HepG2 (cell line): ENCODE measurements around the gene CHST13. TPM values are rescaled to one million over a fixed set of nuclear protein-coding genes. Genes with fewer than 3 reads are reported as not detected.

Experiments used
- ATAC-seq: fragments of 200-7000 bp; cut with Tn5 transposase; 3 replicates; pipeline ENCODE4 v1.9.1; 2020; ENCODE audit warnings: mild to moderate bottlenecking, moderate library complexity
- BruUV-seq: library from RNA; stranded (reverse); fragments of 400-500 nt; replicated peaks from 2 replicates; lab custom pipeline; 2021; lab: Mats Ljungman, UMichigan
- CTCF ChIA-PET: fragments of 300-600 bp; formaldehyde crosslinking; extraction: SDS; loops from one replicate; lab custom pipeline; 2021; ENCODE audit warnings: low total read pairs, inconsistent platforms, low intra/inter-chr PET ratio; lab: Yijun Ruan, JAX
- POLR2A ChIA-PET: fragments of 350-600 bp; sonication (Branson Sonifier 250); formaldehyde crosslinking; loops from one replicate; lab custom pipeline; 2020; ENCODE audit warnings: antibody characterized with exemption, inconsistent platforms; lab: Yijun Ruan, JAX
- DNase-seq: peaks from one replicate; pipeline ENCODE4 v3.0.0-alpha.2; 2015; ENCODE audit warnings: low spot score
- FAIRE-seq: peaks from 3 replicates; lab custom pipeline; 2011; peaks lifted over from hg19 to GRCh38; lab: Jason Lieb, UNC
- H2AFZ ChIP-seq: one replicate; pipeline ENCODE4 v1.6.1; 2011; ENCODE audit warnings: low read length, inconsistent platforms
- H3K27ac ChIP-seq: fragments of 300-600 bp; 3 replicates; pipeline ENCODE4 v1.8.0; 2011; ENCODE audit warnings: mixed run types, mild to moderate bottlenecking, mixed read lengths, low read length, inconsistent platforms; ENCODE audit not compliant: insufficient read depth; ENCODE audit errors: extremely low read length
- H3K27me3 ChIP-seq, 2 experiments: fragments of 200-600 bp in 1 of 2; 2 replicates in 1 of 2; 3 replicates in 1 of 2; pipeline versions ENCODE4 v1.6.0 to v1.8.0; 2011; ENCODE audit warnings: low read length in 2 of 2, mild to moderate bottlenecking in 2 of 2, moderate library complexity in 2 of 2, inconsistent platforms in 1 of 2; ENCODE audit not compliant: insufficient read depth in 2 of 2, control insufficient read depth in 1 of 2
- H3K36me3 ChIP-seq, 2 experiments: fragments of 200-600 bp in 1 of 2; replicated peaks in 1 of 2; 2 replicates in 1 of 2; 3 replicates in 1 of 2; pipeline versions ENCODE4 v1.5.1 to v1.8.0; 2011; ENCODE audit warnings: low read length in 2 of 2, inconsistent platforms in 1 of 2; ENCODE audit not compliant: insufficient read depth in 2 of 2, control insufficient read depth in 1 of 2
- H3K4me1 ChIP-seq: 2 replicates; pipeline ENCODE4 v1.5.1; 2012; ENCODE audit warnings: low read length, inconsistent platforms; ENCODE audit not compliant: insufficient read depth
- H3K4me2 ChIP-seq: 2 replicates; pipeline ENCODE4 v1.6.0; 2011; ENCODE audit warnings: low read depth, low read length, inconsistent platforms
- H3K4me3 ChIP-seq, 3 experiments: fragments of 200-600 bp in 1 of 3; sonication (generic), shearing (Covaris generic) in 1 of 3; replicated peaks in 1 of 3; 2 replicates each; pipeline ENCODE4 v1.5.1; 2011 to 2016; ENCODE audit warnings: low read length in 3 of 3, inconsistent platforms in 2 of 3, low read depth in 2 of 3, mild to moderate bottlenecking in 2 of 3, control low read depth in 1 of 3, mixed read lengths in 1 of 3; ENCODE audit not compliant: insufficient read depth in 1 of 3
- H3K79me2 ChIP-seq: one replicate; pipeline ENCODE4 v1.6.1; 2011; ENCODE audit warnings: low read length, inconsistent platforms; ENCODE audit not compliant: insufficient read depth
- H3K9ac ChIP-seq: 2 replicates; pipeline ENCODE4 v1.6.0; 2011; ENCODE audit warnings: mild to moderate bottlenecking, low read depth, low read length, inconsistent platforms; ENCODE audit not compliant: insufficient read depth
- H3K9me3 ChIP-seq: 2 replicates; pipeline ENCODE4 v1.5.1; 2012; ENCODE audit warnings: mild to moderate bottlenecking, low read length
- H4K20me1 ChIP-seq: 2 replicates; pipeline ENCODE4 v1.6.0; 2011; ENCODE audit warnings: inconsistent platforms, mild to moderate bottlenecking, low read length, moderate library complexity; ENCODE audit not compliant: insufficient read depth
- AGO2 ChIP-seq: fragments of 200-400 bp; formaldehyde crosslinking; optimal IDR thresholded peaks from 2 replicates; pipeline ENCODE3; 2017; ENCODE audit warnings: mild to moderate bottlenecking, low read depth, low read length, moderate library complexity
- AHR ChIP-seq: IDR thresholded peaks from 2 replicates; pipeline ENCODE4 v1.6.1; 2018; ENCODE audit warnings: missing genetic modification reagents, missing compliant biosample characterization
- ERF ChIP-seq: IDR thresholded peaks from 2 replicates; pipeline ENCODE4 v1.6.1; 2018; ENCODE audit warnings: missing biosample characterization, missing genetic modification reagents
- GFI1 ChIP-seq: sonication (generic); formaldehyde crosslinking; IDR thresholded peaks from 2 replicates; pipeline ENCODE4 v1.5.0; 2020; ENCODE audit warnings: missing genetic modification reagents, mild to moderate bottlenecking, borderline replicate concordance
- KLF16 ChIP-seq, 2 experiments: sonication (generic) in 1 of 2; formaldehyde crosslinking in 1 of 2; IDR thresholded peaks; 2 replicates each; pipeline versions ENCODE4 v1.6.1 to v1.8.0; 2016 to 2023; ENCODE audit warnings: missing genetic modification reagents in 2 of 2, missing compliant biosample characterization in 1 of 2
- MLLT10 ChIP-seq: sonication (generic); formaldehyde crosslinking; IDR thresholded peaks from 2 replicates; pipeline ENCODE4 v1.4.0; 2020; ENCODE audit warnings: missing genetic modification reagents
- NAIF1 ChIP-seq: sonication (generic); formaldehyde crosslinking; IDR thresholded peaks from 2 replicates; pipeline ENCODE4 v1.5.0; 2020; ENCODE audit warnings: mild to moderate bottlenecking, missing genetic modification reagents, borderline replicate concordance
- RAD51 ChIP-seq: fragments of 450-650 bp; IDR thresholded peaks from 2 replicates; pipeline ENCODE4 v1.6.1; 2016; ENCODE audit warnings: borderline replicate concordance
- RBAK ChIP-seq: sonication (generic); formaldehyde crosslinking; IDR thresholded peaks from 2 replicates; pipeline ENCODE4 v1.5.1; 2020; ENCODE audit warnings: mild to moderate bottlenecking, missing genetic modification reagents
- SNAPC2 ChIP-seq: sonication (generic); formaldehyde crosslinking; IDR thresholded peaks from 2 replicates; pipeline ENCODE4 v1.8.1; 2022; ENCODE audit warnings: mild to moderate bottlenecking, missing genetic modification reagents
- THAP11 ChIP-seq: IDR thresholded peaks from 2 replicates; pipeline ENCODE4 v1.6.1; 2016; ENCODE audit warnings: missing biosample characterization, missing genetic modification reagents
- TRIM24 ChIP-seq: sonication (generic); formaldehyde crosslinking; IDR thresholded peaks from 2 replicates; pipeline ENCODE4 v1.8.0; 2022; ENCODE audit warnings: mild to moderate bottlenecking, missing genetic modification reagents
- YY1 ChIP-seq: IDR thresholded peaks from 2 replicates; pipeline ENCODE4 v1.6.1; 2011; ENCODE audit warnings: low read length, low read depth, moderate library complexity, mild to moderate bottlenecking; ENCODE audit not compliant: insufficient read depth, insufficient replicate concordance
- ZBTB7A ChIP-seq: sonication (generic); formaldehyde crosslinking; IDR thresholded peaks from 2 replicates; pipeline ENCODE4 v1.8.0; 2022; ENCODE audit warnings: mild to moderate bottlenecking, missing genetic modification reagents
- ZMYM3 ChIP-seq: sonication (generic); formaldehyde crosslinking; IDR thresholded peaks from 2 replicates; pipeline ENCODE4 v1.5.1; 2020; ENCODE audit warnings: mild to moderate bottlenecking, missing genetic modification reagents
- ZNF136 ChIP-seq: sonication (generic); formaldehyde crosslinking; IDR thresholded peaks from 2 replicates; pipeline ENCODE4 v1.8.1; 2022; ENCODE audit warnings: low read depth, mild to moderate bottlenecking, moderate library complexity, missing genetic modification reagents
- ZNF782 ChIP-seq: sonication (generic); formaldehyde crosslinking; IDR thresholded peaks from 2 replicates; pipeline ENCODE4 v1.4.0; 2020; ENCODE audit warnings: missing genetic modification reagents, mild to moderate bottlenecking, borderline replicate concordance
- WGBS: methylation state at CpG from one replicate; pipeline ENCODE4 v1.1.6; 2017; ENCODE audit warnings: low lambda C conversion rate; 5-methylcytosine and 5-hydroxymethylcytosine counted together
- in situ Hi-C: cut with HindIII; loops from 2 replicates; pipeline ENCODE4 v1.10.0; 2017; ENCODE audit warnings: low pct_unique_long_range_greater_than_20kb; ENCODE audit not compliant: extremely low pct_ligation_motif_present
- intact Hi-C: fragments of 100-400 bp; cut with micrococcal nuclease; formaldehyde crosslinking; loops from one replicate; pipeline ENCODE4 v1.10.0; 2022; ENCODE audit not compliant: unreplicated experiment
- polyA plus RNA-seq, 8 experiments: library from polyadenylated mRNA; depleted of rRNA in 3 of 8; stranded (reverse) in 7 of 8; unstranded in 1 of 8; fragments of >200 nt; fragmentation: Illumina TruSeq in 4 of 8; extraction: Trizol in 4 of 8; gene quantifications; 2 replicates each; pipeline versions ENCODE4 v1.2.1 to v1.2.3, GENCODE V29; 2011 to 2016; ENCODE audit warnings: low read depth in 4 of 8, missing spikeins in 1 of 8, mixed read lengths in 1 of 8; ENCODE audit not compliant: insufficient read depth in 1 of 8
- total RNA-seq, 5 experiments: library from RNA; depleted of rRNA; stranded (reverse); fragments of >200 nt; fragmentation: Illumina TruSeq; extraction: Trizol; gene quantifications; 2 replicates each; pipeline ENCODE4 v1.2.3, GENCODE V29; 2016; ENCODE audit warnings: low read depth in 1 of 5
- TF ChIP-seq, protein P1 (sequence below): sonication (generic); IDR thresholded peaks from 2 replicates; pipeline ENCODE4 v1.6.1; 2016; ENCODE audit warnings: low read depth, borderline replicate concordance
- TF ChIP-seq, protein P2 (sequence below): sonication (generic); formaldehyde crosslinking; conservative IDR thresholded peaks from 2 replicates; pipeline ENCODE4 v1.4.0; 2020; ENCODE audit warnings: missing genetic modification reagents

CHST13 gene
- total and polyA plus RNA-seq, 2 of the 13 experiments (the other 11 are each of a cell fraction or from before 2014, with no cell fraction given), result 32.0 to 43.1 TPM

DNA sequence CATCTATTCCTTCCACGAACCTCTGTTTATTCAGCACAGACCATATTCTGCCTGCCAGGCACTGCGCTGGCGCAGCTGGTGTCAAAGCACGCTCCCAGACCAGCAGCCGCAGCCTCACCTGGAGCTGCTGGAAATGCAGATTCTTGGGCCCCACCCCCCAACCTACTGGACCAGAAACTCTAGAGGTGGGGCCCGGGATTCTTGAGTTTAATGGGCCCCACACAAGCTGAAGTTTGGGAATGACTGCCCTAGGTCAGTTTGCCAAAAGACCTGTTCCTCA is 7.0 kb downstream of the CHST13 start:
- intact Hi-C loops (no loop called here), in situ Hi-C loops (no loop called here)
- BruUV-seq, result no TSS peak
- CTCF ChIA-PET, result no interaction called here
- no peak for TF ChIP-seq MLLT10 (CRISPR knock-in tag)
- peak; percentile 4 for TF ChIP-seq AGO2
- no peak overlapping the region for H3K9ac ChIP-seq
- no peak for DNase-seq
- ATAC-seq, result no peak
- H3K4me1 ChIP-seq, result peaks cover 52% of the 10 kb centered on the region
- POLR2A ChIA-PET, result interaction anchor here (4.7 kb wide), 1 partner anchor 13 kb away, joined by 53 read pairs; the partner anchor contains the start of gene UROC1
- no peak for FAIRE-seq
- H3K27ac ChIP-seq, result no peak overlapping the region
- WGBS, result 100% methylated on average over 1 of the region's 6 CpGs
- H3K4me3 ChIP-seq, result no peak overlapping the region
- no peaks in the 10 kb centered on the region for H3K27me3 ChIP-seq
- no peak overlapping the region for H2AFZ ChIP-seq
- peaks cover 6% of the 10 kb centered on the region for H3K79me2 ChIP-seq
- no peaks in the 10 kb centered on the region; the same call in 1 of the 2 replicates for H4K20me1 ChIP-seq
- H3K9me3 ChIP-seq, result no peaks in the 10 kb centered on the region
- peaks cover 0 to 1% of the 10 kb centered on the region in 2 experiments; a peak in 3 of 5 replicates for H3K36me3 ChIP-seq
- no peak overlapping the region for H3K4me2 ChIP-seq

DNA sequence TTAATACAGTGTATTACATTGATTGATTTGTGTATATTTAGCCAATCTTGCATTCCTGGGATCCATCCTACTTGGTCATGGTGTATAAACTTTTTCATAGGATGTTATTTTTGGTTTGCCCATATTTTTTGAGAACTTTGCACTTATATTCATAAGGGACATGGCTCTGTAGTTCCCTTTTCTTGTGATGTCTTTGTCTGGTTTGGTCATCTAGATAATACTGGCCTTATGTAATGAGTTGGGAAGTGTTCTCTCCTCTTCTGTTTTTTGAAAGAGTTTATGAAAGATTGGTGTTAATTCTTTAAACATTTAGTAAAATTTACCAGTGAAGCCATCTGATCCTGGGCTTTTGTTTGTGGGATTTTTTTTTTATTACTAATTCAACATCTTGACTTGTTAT is 9.6 kb downstream of the CHST13 start:
- CTCF ChIA-PET, result no interaction called here
- Histone ChIP-seq H4K20me1 (no peaks in the 10 kb centered on the region; the same call in 1 of the 2 replicates), H3K27me3 (no peaks in the 10 kb centered on the region), H3K9ac (no peak overlapping the region), H3K36me3 (peaks cover 3 to 10% of the 10 kb centered on the region in 2 experiments; a peak in 4 of 5 replicates), H3K79me2 (peaks cover 6% of the 10 kb centered on the region), H3K27ac (no peak overlapping the region), H3K4me3 (no peak overlapping the region), H3K9me3 (no peaks in the 10 kb centered on the region), H3K4me2 (no peak overlapping the region), H3K4me1 (peaks cover 27% of the 10 kb centered on the region), H2AFZ (no peak overlapping the region)
- in situ Hi-C loops (no loop called here), intact Hi-C loops (no loop called here)
- DNase-seq, result no peak
- POLR2A ChIA-PET, result no interaction called here
- no peak for FAIRE-seq
- no peak for ATAC-seq
- BruUV-seq, result no TSS peak
- TF ChIP-seq ZBTB7A (CRISPR knock-in tag) (no peak), SNAPC2 (CRISPR knock-in tag) (no peak), GFI1 (no peak), TRIM24 (CRISPR knock-in tag) (no peak), ZNF136 (no peak), KLF16 (CRISPR knock-in tag; IDR thresholded peaks at IDR 0.05) (no peak), AHR (CRISPR knock-in tag) (no peak), NAIF1 (no peak), ERF (CRISPR knock-in tag) (no peak), ZMYM3 (CRISPR knock-in tag) (no peak), RBAK (CRISPR knock-in tag) (no peak), ZNF782 (CRISPR knock-in tag) (no peak), RAD51 (no peak), THAP11 (CRISPR knock-in tag) (no peak), YY1 (no peak)
- TF ChIP-seq, protein P1, sequence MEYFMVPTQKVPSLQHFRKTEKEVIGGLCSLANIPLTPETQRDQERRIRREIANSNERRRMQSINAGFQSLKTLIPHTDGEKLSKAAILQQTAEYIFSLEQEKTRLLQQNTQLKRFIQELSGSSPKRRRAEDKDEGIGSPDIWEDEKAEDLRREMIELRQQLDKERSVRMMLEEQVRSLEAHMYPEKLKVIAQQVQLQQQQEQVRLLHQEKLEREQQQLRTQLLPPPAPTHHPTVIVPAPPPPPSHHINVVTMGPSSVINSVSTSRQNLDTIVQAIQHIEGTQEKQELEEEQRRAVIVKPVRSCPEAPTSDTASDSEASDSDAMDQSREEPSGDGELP, result no peak
- TF ChIP-seq, protein P2, sequence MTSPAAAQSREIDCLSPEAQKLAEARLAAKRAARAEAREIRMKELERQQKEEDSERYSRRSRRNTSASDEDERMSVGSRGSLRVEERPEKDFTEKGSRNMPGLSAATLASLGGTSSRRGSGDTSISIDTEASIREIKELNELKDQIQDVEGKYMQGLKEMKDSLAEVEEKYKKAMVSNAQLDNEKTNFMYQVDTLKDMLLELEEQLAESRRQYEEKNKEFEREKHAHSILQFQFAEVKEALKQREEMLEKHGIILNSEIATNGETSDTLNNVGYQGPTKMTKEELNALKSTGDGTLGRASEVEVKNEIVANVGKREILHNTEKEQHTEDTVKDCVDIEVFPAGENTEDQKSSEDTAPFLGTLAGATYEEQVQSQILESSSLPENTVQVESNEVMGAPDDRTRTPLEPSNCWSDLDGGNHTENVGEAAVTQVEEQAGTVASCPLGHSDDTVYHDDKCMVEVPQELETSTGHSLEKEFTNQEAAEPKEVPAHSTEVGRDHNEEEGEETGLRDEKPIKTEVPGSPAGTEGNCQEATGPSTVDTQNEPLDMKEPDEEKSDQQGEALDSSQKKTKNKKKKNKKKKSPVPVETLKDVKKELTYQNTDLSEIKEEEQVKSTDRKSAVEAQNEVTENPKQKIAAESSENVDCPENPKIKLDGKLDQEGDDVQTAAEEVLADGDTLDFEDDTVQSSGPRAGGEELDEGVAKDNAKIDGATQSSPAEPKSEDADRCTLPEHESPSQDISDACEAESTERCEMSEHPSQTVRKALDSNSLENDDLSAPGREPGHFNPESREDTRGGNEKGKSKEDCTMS (CRISPR knock-in tag), result no peak
